B cell (primary cell): ENCODE results near the gene PACSIN3. TPM values are rescaled to one million over a fixed set of nuclear protein-coding genes. Genes with fewer than 3 reads are reported as not detected.
"Not testable (repeated sequence)": the region's sequence is repeated elsewhere in the genome, so short reads cannot be mapped to it uniquely, and the experiment has no call there.

Source experiments
- ATAC-seq: fragments of 200-7000 bp; cut with Tn5 transposase; one replicate; pipeline ENCODE4 v1.10.0; 2021; ENCODE audit warnings: low read depth, mild to moderate bottlenecking, moderate number of reproducible peaks, moderate library complexity
- CTCF ChIA-PET: fragments of 350-600 bp; sonication (Branson Sonifier 250); formaldehyde crosslinking; loops from one replicate; lab custom pipeline; 2021; ENCODE audit warnings: antibody characterized with exemption, inconsistent platforms; lab: Charles Lee
- POLR2A ChIA-PET: fragments of 350-600 bp; sonication (Branson Sonifier 250); formaldehyde crosslinking; loops from one replicate; lab custom pipeline; 2021; ENCODE audit warnings: antibody characterized with exemption; lab: Charles Lee
- DNase-seq: peaks from one replicate; pipeline ENCODE4 v3.0.0; 2013
- H2AFZ ChIP-seq: 2 replicates; pipeline ENCODE4 v1.6.1; 2012; ENCODE audit warnings: mild to moderate bottlenecking, low read depth, low read length; ENCODE audit not compliant: insufficient read depth, poor library complexity, severe bottlenecking
- H3K27ac ChIP-seq, 2 donors: 1 replicate in 1 of 2; 2 replicates in 1 of 2; pipeline ENCODE4 v1.5.1; 2012 to 2013; ENCODE audit warnings: low read length in 2 of 2, mild to moderate bottlenecking in 2 of 2, moderate library complexity in 1 of 2
- H3K27me3 ChIP-seq, 4 experiments: fragments of 200-600 bp in 1 of 4; sonication (generic) in 1 of 4; replicated peaks in 1 of 4; 1 replicate in 2 of 4; 2 replicates in 2 of 4; pipeline versions ENCODE4 v1.6.1 to v1.7.0; 2013 to 2016; ENCODE audit warnings: low read length in 3 of 4, mild to moderate bottlenecking in 2 of 4, mixed read lengths in 1 of 4, moderate library complexity in 1 of 4; ENCODE audit not compliant: insufficient read depth in 4 of 4, control insufficient read depth in 3 of 4; ENCODE audit errors: control extremely low read depth in 1 of 4
- H3K36me3 ChIP-seq, 2 experiments: replicated peaks in 1 of 2; 1 replicate in 1 of 2; 2 replicates in 1 of 2; pipeline versions ENCODE4 v1.6.1 to v1.7.1; 2013; ENCODE audit warnings: low read length in 1 of 2; ENCODE audit not compliant: insufficient read depth in 2 of 2, control insufficient read depth in 1 of 2; ENCODE audit errors: control extremely low read depth in 1 of 2, extremely low read depth in 1 of 2
- H3K4me1 ChIP-seq, 2 donors: fragments of 200-600 bp in 1 of 2; sonication (generic) in 1 of 2; 1 replicate in 1 of 2; 2 replicates in 1 of 2; pipeline versions ENCODE4 v1.5.1 to v1.6.1; 2013 to 2017; ENCODE audit warnings: low read length in 2 of 2; ENCODE audit not compliant: control insufficient read depth in 2 of 2, insufficient read depth in 2 of 2
- H3K4me2 ChIP-seq: replicated peaks from 2 replicates; pipeline ENCODE3; 2012; ENCODE audit warnings: mild to moderate bottlenecking, low read depth, low read length; ENCODE audit not compliant: poor library complexity, severe bottlenecking
- H3K4me3 ChIP-seq, 5 experiments: fragments of 200-600 bp in 1 of 5; sonication (generic) in 1 of 5; 1 replicate in 3 of 5; 2 replicates in 2 of 5; pipeline versions ENCODE4 v1.5.1 to v1.7.0; 2011 to 2016; ENCODE audit warnings: low read length in 4 of 5, mild to moderate bottlenecking in 4 of 5, low read depth in 2 of 5, control low read depth in 1 of 5, moderate library complexity in 1 of 5; ENCODE audit not compliant: insufficient read depth in 1 of 5; ENCODE audit errors: control extremely low read depth in 1 of 5, extremely low read depth in 1 of 5
- H3K79me2 ChIP-seq: fragments of 200-600 bp; sonication (generic); one replicate; pipeline ENCODE4 v1.6.0; 2016; ENCODE audit warnings: low read length; ENCODE audit not compliant: control insufficient read depth, insufficient read depth
- H3K9ac ChIP-seq: fragments of 200-600 bp; sonication (generic); 2 replicates; pipeline ENCODE4 v1.6.1; 2017; ENCODE audit warnings: mild to moderate bottlenecking, low read length, moderate library complexity
- H3K9me3 ChIP-seq, 3 donors: one replicate each; pipeline versions ENCODE4 v1.6.1 to v1.7.1; 2013; ENCODE audit warnings: low read length in 2 of 3; ENCODE audit not compliant: control insufficient read depth in 2 of 3, insufficient read depth in 1 of 3; ENCODE audit errors: control extremely low read depth in 1 of 3
- H4K20me1 ChIP-seq: 2 replicates; pipeline ENCODE4 v1.6.0; 2012; ENCODE audit warnings: mild to moderate bottlenecking, low read length; ENCODE audit not compliant: insufficient read depth, control insufficient read depth, poor library complexity, severe bottlenecking
- H3K27ac Mint-ChIP-seq: one replicate; pipeline ENCODE4 v1.8.0; 2021; ENCODE audit warnings: mixed read lengths
- H3K27me3 Mint-ChIP-seq: one replicate; pipeline ENCODE4 v1.8.0; 2021; ENCODE audit warnings: mixed read lengths
- H3K4me1 Mint-ChIP-seq: one replicate; pipeline ENCODE4 v1.8.0; 2021; ENCODE audit warnings: mixed read lengths
- H3K4me3 Mint-ChIP-seq: one replicate; pipeline ENCODE4 v1.8.0; 2021; ENCODE audit warnings: mixed read lengths
- H3K9me3 Mint-ChIP-seq: one replicate; pipeline ENCODE4 v1.8.0; 2022; ENCODE audit warnings: mixed read lengths; ENCODE audit not compliant: insufficient read depth
- CTCF ChIP-seq: fragments of 200-600 bp; IDR thresholded peaks from one replicate; pipeline ENCODE4 v1.8.0; 2022; ENCODE audit warnings: antibody characterized with exemption, mild to moderate bottlenecking
- WGBS: methylation state at CpG from one replicate; pipeline ENCODE4 v1.1.5; 2013; ENCODE audit warnings: missing lambda C conversion rate; ENCODE audit not compliant: insufficient coverage; 5-methylcytosine and 5-hydroxymethylcytosine counted together
- intact Hi-C: fragments of 100-400 bp; cut with micrococcal nuclease; formaldehyde crosslinking; loops from one replicate; pipeline ENCODE4 v1.10.0; 2022
- polyA plus RNA-seq: library from polyadenylated mRNA; depleted of rRNA; stranded (reverse); fragments of >200 nt; gene quantifications from 2 replicates; pipeline ENCODE4 v1.2.3, GENCODE V29; 2012
- total RNA-seq, 2 donors: library from RNA; stranded (reverse); fragments of 120-200 nt in 1 of 2; gene quantifications; 1 replicate in 1 of 2; 2 replicates in 1 of 2; pipeline versions ENCODE4 v1.2.3 to v1.2.4, GENCODE V29; 2013 to 2022

The PACSIN3 gene
- total and polyA plus RNA-seq, 2 donors (not counting 1 experiment from before 2014, with no cell fraction given) = 2.1 TPM; not detected in 1

GRCh38 chr11:47192111-47192510 is 5.9 kb upstream of the PACSIN3 start:
- ATAC-seq = no peak
- H3K4me1 ChIP-seq = peaks cover 2 to 6% of the 10 kb centered on the region in 2 donors
- intact Hi-C loops = no loop called here
- no peaks in the 10 kb centered on the region for H3K9me3 ChIP-seq
- no peaks in the 10 kb centered on the region for H3K79me2 ChIP-seq
- Mint-ChIP-seq H3K4me1 (peaks cover 3% of the 10 kb centered on the region), H3K9me3 (no peaks in the 10 kb centered on the region), H3K27me3 (peaks cover 21% of the 10 kb centered on the region), H3K27ac (no peak overlapping the region), H3K4me3 (no peak overlapping the region)
- H3K27ac ChIP-seq = no peak overlapping the region
- H3K4me2 ChIP-seq = no peak overlapping the region
- no peak overlapping the region for H3K9ac ChIP-seq
- DNase-seq = no peak
- no peak overlapping the region for H3K4me3 ChIP-seq
- CTCF ChIA-PET = interaction anchor here (0.9 kb wide), 1 partner anchor 67 kb away, joined by 3 read pairs; no protein-coding TSS in a partner anchor
- POLR2A ChIA-PET = no interaction called here
- H3K36me3 ChIP-seq = no peaks in the 10 kb centered on the region
- peaks cover 0 to 11% (median 5%) of the 10 kb centered on the region in 4 experiments for H3K27me3 ChIP-seq
- 94% methylated on average over 3 of the region's 4 CpGs for WGBS
- no peaks in the 10 kb centered on the region for H4K20me1 ChIP-seq
- TF ChIP-seq CTCF = no peak
- H2AFZ ChIP-seq = no peak overlapping the region

DNA sequence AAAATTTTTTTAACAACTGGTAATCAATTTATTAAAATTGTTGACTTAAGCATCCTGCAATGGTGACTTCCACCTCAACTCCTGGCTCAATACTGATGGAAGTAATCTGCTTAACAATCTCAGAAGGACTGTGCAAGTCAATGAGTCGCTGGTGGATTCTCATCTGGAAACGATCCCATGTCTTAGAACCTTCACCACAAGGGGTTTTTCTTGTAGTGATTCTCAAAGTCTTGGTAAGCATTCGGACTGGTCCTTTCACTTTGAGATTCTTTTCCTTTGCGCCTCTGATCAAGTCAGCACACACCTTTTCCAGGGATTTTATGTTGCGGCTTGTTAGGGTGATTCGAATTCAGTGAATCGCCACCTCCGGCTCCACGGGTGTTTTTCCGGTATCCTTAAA is 4.9 kb upstream of the PACSIN3 start:
- ATAC-seq, H3K9ac ChIP-seq, H3K9me3 Mint-ChIP-seq, H3K27ac ChIP-seq, DNase-seq, H3K36me3 ChIP-seq, H4K20me1 ChIP-seq, H3K4me3 ChIP-seq, H2AFZ ChIP-seq, H3K4me1 Mint-ChIP-seq, H3K4me3 Mint-ChIP-seq, H3K9me3 ChIP-seq, H3K79me2 ChIP-seq, intact Hi-C loops, POLR2A ChIA-PET, H3K4me2 ChIP-seq, H3K27ac Mint-ChIP-seq: not testable (repeated sequence)
- peaks cover 21% of the 10 kb centered on the region for H3K27me3 Mint-ChIP-seq
- WGBS = 83% methylated on average over 10 of the region's 10 CpGs
- Histone ChIP-seq H3K4me1 (peaks cover 9 to 14% of the 10 kb centered on the region in 2 donors), H3K27me3 (peaks cover 0 to 18% (median 8%) of the 10 kb centered on the region in 4 experiments)
- CTCF ChIA-PET = interaction anchor here (0.9 kb wide), 1 partner anchor 68 kb away, joined by 3 read pairs; no protein-coding TSS in a partner anchor
